Chondrocyte (in vitro differentiated cells): ENCODE data around the gene PHLPP1. TPM values are rescaled to one million over a fixed set of nuclear protein-coding genes. Genes with fewer than 3 reads are reported as not detected.

Experiments used
- DNase-seq: peaks from one replicate; pipeline ENCODE4 v3.0.0; 2021; ENCODE audit warnings: mixed read lengths, low spot score
- H3K27ac Mint-ChIP-seq: one replicate; pipeline ENCODE4 v1.8.0; 2021; ENCODE audit warnings: mild to moderate bottlenecking, moderate library complexity, mixed read lengths; ENCODE audit not compliant: unreplicated experiment
- H3K27me3 Mint-ChIP-seq: 2 replicates; pipeline ENCODE4 v1.8.0; 2021; ENCODE audit warnings: low read depth, mixed read lengths
- H3K36me3 Mint-ChIP-seq: 2 replicates; pipeline ENCODE4 v1.8.0; 2021; ENCODE audit warnings: low read depth, mixed read lengths
- H3K4me1 Mint-ChIP-seq: 2 replicates; pipeline ENCODE4 v1.8.0; 2021; ENCODE audit warnings: low read depth, mild to moderate bottlenecking, mixed read lengths
- H3K4me3 Mint-ChIP-seq: one replicate; pipeline ENCODE4 v1.8.0; 2021; ENCODE audit warnings: mild to moderate bottlenecking, moderate library complexity, mixed read lengths; ENCODE audit not compliant: unreplicated experiment
- H3K9me3 Mint-ChIP-seq: 2 replicates; pipeline ENCODE4 v1.8.0; 2021; ENCODE audit warnings: low read depth, mixed read lengths
- total RNA-seq: library from RNA; stranded (reverse); gene quantifications from 3 replicates; pipeline ENCODE4 v1.2.1, GENCODE V29; 2021
- TF ChIP-seq, protein P1 (sequence below): fragments of 200-600 bp; sonication (generic); IDR thresholded peaks from 2 replicates; pipeline ENCODE4 v1.5.0; 2021; ENCODE audit warnings: antibody characterized with exemption, mild to moderate bottlenecking, moderate library complexity

PHLPP1 gene
- total RNA-seq, 1 donor from 2014 or later, result 10.4 TPM

DNA sequence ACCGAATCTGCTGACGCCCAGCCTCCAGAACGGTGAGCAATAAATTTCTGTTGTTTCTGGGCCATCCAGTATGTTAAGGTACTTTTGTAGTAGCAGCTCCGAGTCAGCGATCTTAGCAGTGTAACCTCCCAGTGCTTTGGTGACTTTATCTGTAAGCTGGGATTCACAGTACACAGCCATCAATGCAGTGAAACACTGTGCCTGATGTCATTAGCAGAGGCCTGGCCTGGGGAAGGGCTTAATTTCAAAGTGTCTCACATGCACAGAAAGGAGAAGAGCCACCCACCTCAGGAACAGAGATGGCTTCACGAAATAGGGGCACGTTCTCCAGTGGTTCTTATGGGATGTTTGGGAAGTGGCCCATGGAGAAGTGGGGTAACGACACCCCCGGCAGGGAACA lies 281.2 kb downstream of the PHLPP1 start:
- H3K36me3 Mint-ChIP-seq, result no peaks in the 10 kb centered on the region
- no peaks in the 10 kb centered on the region for H3K9me3 Mint-ChIP-seq
- no peak overlapping the region for H3K4me3 Mint-ChIP-seq
- no peak overlapping the region for H3K27ac Mint-ChIP-seq
- TF ChIP-seq, protein P1, sequence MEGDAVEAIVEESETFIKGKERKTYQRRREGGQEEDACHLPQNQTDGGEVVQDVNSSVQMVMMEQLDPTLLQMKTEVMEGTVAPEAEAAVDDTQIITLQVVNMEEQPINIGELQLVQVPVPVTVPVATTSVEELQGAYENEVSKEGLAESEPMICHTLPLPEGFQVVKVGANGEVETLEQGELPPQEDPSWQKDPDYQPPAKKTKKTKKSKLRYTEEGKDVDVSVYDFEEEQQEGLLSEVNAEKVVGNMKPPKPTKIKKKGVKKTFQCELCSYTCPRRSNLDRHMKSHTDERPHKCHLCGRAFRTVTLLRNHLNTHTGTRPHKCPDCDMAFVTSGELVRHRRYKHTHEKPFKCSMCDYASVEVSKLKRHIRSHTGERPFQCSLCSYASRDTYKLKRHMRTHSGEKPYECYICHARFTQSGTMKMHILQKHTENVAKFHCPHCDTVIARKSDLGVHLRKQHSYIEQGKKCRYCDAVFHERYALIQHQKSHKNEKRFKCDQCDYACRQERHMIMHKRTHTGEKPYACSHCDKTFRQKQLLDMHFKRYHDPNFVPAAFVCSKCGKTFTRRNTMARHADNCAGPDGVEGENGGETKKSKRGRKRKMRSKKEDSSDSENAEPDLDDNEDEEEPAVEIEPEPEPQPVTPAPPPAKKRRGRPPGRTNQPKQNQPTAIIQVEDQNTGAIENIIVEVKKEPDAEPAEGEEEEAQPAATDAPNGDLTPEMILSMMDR, result no peak
- no peak for DNase-seq
- peaks cover 3% of the 10 kb centered on the region for H3K4me1 Mint-ChIP-seq
- peaks cover 3% of the 10 kb centered on the region for H3K27me3 Mint-ChIP-seq

DNA sequence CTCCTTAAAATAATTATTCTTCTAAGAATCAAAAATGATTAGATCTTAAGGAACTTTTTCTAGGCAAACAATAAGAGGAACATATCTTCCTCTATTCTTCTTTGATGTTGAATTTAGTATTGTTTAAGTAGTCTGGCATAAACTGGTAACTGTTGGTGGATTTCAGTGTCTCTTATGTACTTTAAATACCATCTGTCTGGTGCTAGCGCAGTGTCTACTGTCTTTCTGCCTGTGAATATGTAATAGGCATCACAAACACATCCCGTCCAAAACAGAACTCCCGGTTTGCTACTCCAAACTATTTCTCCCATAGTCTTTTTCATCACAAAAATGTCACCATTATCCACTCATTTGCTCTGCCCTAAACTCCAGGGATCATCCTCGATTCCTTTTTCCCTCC lies 281.7 kb downstream of the PHLPP1 start:
- no peak for DNase-seq
- H3K4me1 Mint-ChIP-seq, result peaks cover 3% of the 10 kb centered on the region
- H3K9me3 Mint-ChIP-seq, result no peaks in the 10 kb centered on the region
- no peaks in the 10 kb centered on the region for H3K36me3 Mint-ChIP-seq
- TF ChIP-seq, protein P1, result no peak
- peaks cover 3% of the 10 kb centered on the region for H3K27me3 Mint-ChIP-seq
- H3K27ac Mint-ChIP-seq, result no peak overlapping the region
- H3K4me3 Mint-ChIP-seq, result no peak overlapping the region

DNA sequence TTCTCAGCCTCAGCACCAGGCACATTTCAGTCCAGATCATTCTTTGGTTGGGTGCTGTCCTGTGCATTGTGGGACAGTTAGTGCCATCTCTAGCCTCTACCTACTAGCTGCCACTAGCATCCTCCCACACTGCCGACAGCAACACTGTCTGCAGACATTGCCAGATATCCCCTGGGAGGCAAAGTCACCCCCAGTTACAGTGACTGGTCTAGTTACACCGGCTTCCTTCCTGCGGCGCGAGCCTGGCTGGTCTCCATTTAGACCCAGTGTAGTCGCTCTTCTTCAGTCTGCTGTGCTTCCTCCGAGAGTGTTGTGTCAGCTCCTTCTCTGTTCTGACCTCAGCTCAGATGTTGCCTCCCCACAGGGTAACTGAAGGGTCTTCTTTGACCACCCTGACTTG lies 283.1 kb downstream of the PHLPP1 start:
- no peaks in the 10 kb centered on the region for H3K36me3 Mint-ChIP-seq
- DNase-seq, result no peak
- no peak overlapping the region for H3K4me3 Mint-ChIP-seq
- H3K9me3 Mint-ChIP-seq, result no peaks in the 10 kb centered on the region
- peaks cover 3% of the 10 kb centered on the region for H3K27me3 Mint-ChIP-seq
- H3K27ac Mint-ChIP-seq, result no peak overlapping the region
- H3K4me1 Mint-ChIP-seq, result peaks cover 3% of the 10 kb centered on the region
- TF ChIP-seq, protein P1, result no peak

DNA sequence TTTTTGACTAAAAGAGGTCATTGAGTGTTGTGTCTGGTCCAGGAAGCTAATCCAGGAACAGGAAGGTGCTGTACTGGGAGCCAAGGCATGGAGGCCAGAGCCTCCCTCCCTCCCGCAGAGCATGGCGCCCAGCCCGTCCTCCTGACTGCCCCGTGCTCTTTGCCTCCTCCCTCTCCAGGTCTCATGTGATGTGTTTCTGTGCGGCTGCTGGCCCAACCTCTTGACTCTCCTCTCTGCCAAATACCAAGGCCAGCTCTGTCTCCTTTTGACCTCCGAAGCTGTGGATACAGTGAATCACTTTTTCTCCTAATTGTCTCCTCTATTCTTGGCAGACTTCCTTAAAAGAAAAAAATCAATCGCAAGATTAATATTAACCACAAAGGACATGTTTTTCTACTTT lies 284.1 kb downstream of the PHLPP1 start:
- DNase-seq, result no peak
- Mint-ChIP-seq H3K27ac (no peak overlapping the region), H3K4me1 (peaks cover 3% of the 10 kb centered on the region), H3K9me3 (no peaks in the 10 kb centered on the region), H3K4me3 (no peak overlapping the region), H3K36me3 (no peaks in the 10 kb centered on the region), H3K27me3 (no peaks in the 10 kb centered on the region)
- TF ChIP-seq, protein P1, result no peak

DNA sequence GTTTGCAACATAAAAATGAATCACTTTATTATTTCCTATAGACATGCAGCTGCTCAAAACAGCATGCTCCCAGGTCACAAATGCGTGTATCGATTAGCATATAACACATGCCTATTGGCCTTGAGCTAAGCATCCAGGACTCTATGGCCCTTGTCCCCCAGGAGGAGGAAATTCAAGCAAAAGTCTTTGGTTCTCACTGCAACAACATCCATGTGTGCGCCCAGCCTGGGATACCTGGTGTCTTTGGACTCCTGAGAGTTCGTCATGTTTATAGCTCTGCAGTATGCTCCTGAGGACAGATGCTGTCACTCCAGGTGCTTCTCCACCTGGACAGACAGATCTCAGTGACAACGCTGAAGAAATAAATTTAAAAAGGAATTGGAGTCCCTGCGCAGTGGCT lies 284.6 kb downstream of the PHLPP1 start:
- H3K27ac Mint-ChIP-seq, result no peak overlapping the region
- DNase-seq, result no peak

More for the DNA sequence above, 284.6 kb downstream of the PHLPP1 start:
- Mint-ChIP-seq H3K4me3 (no peak overlapping the region), H3K9me3 (no peaks in the 10 kb centered on the region), H3K27me3 (no peaks in the 10 kb centered on the region), H3K36me3 (no peaks in the 10 kb centered on the region), H3K4me1 (peaks cover 3% of the 10 kb centered on the region)
- TF ChIP-seq, protein P1, result no peak
